Muscle of leg (tissue), 11 donors: Measurements from ENCODE around the gene PAK1. TPM values are rescaled to one million over a fixed set of nuclear protein-coding genes. Genes with fewer than 3 reads are reported as not detected.
A peak's percentile ranks its signal among the peaks of the same experiment; 100 is the strongest.
"Not testable (repeated sequence)": the region's sequence is repeated elsewhere in the genome, so short reads cannot be mapped to it uniquely, and the experiment has no call there.

Experiments
- DNase-seq: peaks from one replicate; pipeline ENCODE4 v3.0.0; 2013
- H3K27ac ChIP-seq: one replicate; pipeline ENCODE4 v1.5.1; 2013; ENCODE audit warnings: mild to moderate bottlenecking, low read length, control low read depth
- H3K27me3 ChIP-seq: one replicate; pipeline ENCODE4 v1.6.1; 2013; ENCODE audit warnings: low read length; ENCODE audit not compliant: control insufficient read depth, insufficient read depth
- H3K36me3 ChIP-seq: one replicate; pipeline ENCODE4 v1.6.1; 2013; ENCODE audit warnings: low read length; ENCODE audit not compliant: control insufficient read depth, insufficient read depth
- H3K4me1 ChIP-seq: one replicate; pipeline ENCODE4 v1.6.1; 2013; ENCODE audit warnings: low read length; ENCODE audit not compliant: control insufficient read depth, insufficient read depth
- H3K4me3 ChIP-seq: one replicate; pipeline ENCODE4 v1.5.1; 2013; ENCODE audit warnings: low read length, control low read depth
- H3K9me3 ChIP-seq: replicated peaks from 2 replicates; pipeline ENCODE4 v1.6.1; 2013; ENCODE audit warnings: low read depth, low read length; ENCODE audit not compliant: control insufficient read depth
- WGBS: methylation state at CpG from one replicate; pipeline ENCODE4 v1.1.5; 2013; ENCODE audit warnings: missing lambda C conversion rate; ENCODE audit not compliant: insufficient coverage; 5-methylcytosine and 5-hydroxymethylcytosine counted together
- polyA plus RNA-seq, 8 donors: library from polyadenylated mRNA; unstranded; fragments of 120-200 nt; gene quantifications; one replicate each; pipeline versions ENCODE4 v1.2.1 to v1.2.3, GENCODE V29; 2013; ENCODE audit warnings: inconsistent platforms in 1 of 8, low replicate concordance in 1 of 8; ENCODE audit not compliant: insufficient read length in 8 of 8, insufficient read depth in 1 of 8
- total RNA-seq: library from RNA; stranded (reverse); fragments of 120-200 nt; gene quantifications from one replicate; pipeline ENCODE4 v1.2.4, GENCODE V29; 2013

Gene PAK1
- total and polyA plus RNA-seq, 9 donors, result 58.7 to 104 (median 74.1) TPM

- H3K36me3 ChIP-seq, result no peaks in the 10 kb centered on the region
- no peak for DNase-seq
- H3K27me3 ChIP-seq, result no peaks in the 10 kb centered on the region
- H3K9me3 ChIP-seq, result no peaks in the 10 kb centered on the region
- H3K4me1 ChIP-seq, result peaks cover 12% of the 10 kb centered on the region
- H3K27ac ChIP-seq, result no peak overlapping the region
- no CpG with 5 or more reads among the region's 1 CpG for WGBS
- no peak overlapping the region for H3K4me3 ChIP-seq
Measured at GRCh38 chr11:77397631-77398030, 76.3 kb downstream of the PAK1 start.

GRCh38 chr11:77396911-77397310 is 77.0 kb downstream of the PAK1 start:
- Histone ChIP-seq H3K27me3 (no peaks in the 10 kb centered on the region), H3K4me3 (no peak overlapping the region), H3K27ac (no peak overlapping the region), H3K36me3 (no peaks in the 10 kb centered on the region), H3K9me3 (no peaks in the 10 kb centered on the region), H3K4me1 (peaks cover 9% of the 10 kb centered on the region)
- DNase-seq, result no peak
- no CpG with 5 or more reads among the region's 2 CpGs for WGBS

GRCh38 chr11:77396305-77396704 is 77.6 kb downstream of the PAK1 start:
- Histone ChIP-seq H3K36me3 (no peaks in the 10 kb centered on the region), H3K4me1 (peaks cover 9% of the 10 kb centered on the region), H3K4me3 (no peak overlapping the region), H3K9me3 (no peaks in the 10 kb centered on the region), H3K27me3 (no peaks in the 10 kb centered on the region), H3K27ac (no peak overlapping the region)
- DNase-seq, result no peak
- no CpG with 5 or more reads among the region's 3 CpGs for WGBS

- Histone ChIP-seq H3K4me1 (peaks cover 4% of the 10 kb centered on the region), H3K27me3 (no peaks in the 10 kb centered on the region), H3K9me3 (no peaks in the 10 kb centered on the region), H3K36me3 (no peaks in the 10 kb centered on the region), H3K27ac (peak overlapping the region; percentile 26), H3K4me3 (no peak overlapping the region)
- DNase-seq, result peak; percentile 43
- WGBS, result 62% methylated on average over 3 of the region's 3 CpGs
Measured at GRCh38 chr11:77395460-77396173, 78.3 kb downstream of the PAK1 start.

- Histone ChIP-seq H3K27ac (no peak overlapping the region), H3K36me3 (no peaks in the 10 kb centered on the region), H3K4me3 (no peak overlapping the region), H3K9me3 (no peaks in the 10 kb centered on the region), H3K27me3 (no peaks in the 10 kb centered on the region), H3K4me1 (peaks cover 2% of the 10 kb centered on the region)
- no peak for DNase-seq
Measured at GRCh38 chr11:77392842-77393241, 81.1 kb downstream of the PAK1 start.

GRCh38 chr11:77387701-77388100 is 86.2 kb downstream of the PAK1 start:
- H3K27ac ChIP-seq, result no peak overlapping the region
- H3K9me3 ChIP-seq, result no peaks in the 10 kb centered on the region
- H3K4me3 ChIP-seq, result no peak overlapping the region
- no peak for DNase-seq
- H3K36me3 ChIP-seq, result peaks cover 2% of the 10 kb centered on the region
- H3K27me3 ChIP-seq, result no peaks in the 10 kb centered on the region
- peaks cover 12% of the 10 kb centered on the region for H3K4me1 ChIP-seq

- Histone ChIP-seq H3K36me3 (peaks cover 2% of the 10 kb centered on the region), H3K27me3 (no peaks in the 10 kb centered on the region), H3K4me1 (peaks cover 18% of the 10 kb centered on the region), H3K4me3 (no peak overlapping the region), H3K27ac (no peak overlapping the region), H3K9me3 (no peaks in the 10 kb centered on the region)
- 17% methylated on average over 1 of the region's 1 CpG for WGBS
- DNase-seq, result peak; percentile 91
Measured at GRCh38 chr11:77386178-77386577, 87.7 kb downstream of the PAK1 start.

GRCh38 chr11:77385255-77385771 is 88.6 kb downstream of the PAK1 start:
- 100% methylated on average over 3 of the region's 8 CpGs for WGBS
- not testable (repeated sequence) for H3K36me3 ChIP-seq, H3K27ac ChIP-seq, H3K4me3 ChIP-seq, H3K9me3 ChIP-seq, DNase-seq, H3K27me3 ChIP-seq
- peaks cover 24% of the 10 kb centered on the region for H3K4me1 ChIP-seq

GRCh38 chr11:77384571-77384970 is 89.3 kb downstream of the PAK1 start:
- no CpG with 5 or more reads among the region's 2 CpGs for WGBS
- H3K27me3 ChIP-seq, result no peaks in the 10 kb centered on the region

GRCh38 chr11:77383349-77383748 is 90.5 kb downstream of the PAK1 start:
- WGBS, result no CpG with 5 or more reads among the region's 7 CpGs
- H3K4me3 ChIP-seq, H3K9me3 ChIP-seq, DNase-seq, H3K27me3 ChIP-seq: not testable (repeated sequence)
- Histone ChIP-seq H3K36me3 (peaks cover 12% of the 10 kb centered on the region), H3K27ac (peak overlapping the region; percentile 43), H3K4me1 (peaks cover 26% of the 10 kb centered on the region)

More at GRCh38 chr11:77384571-77384970, 89.3 kb downstream of the PAK1 start:
- H3K36me3 ChIP-seq, result peaks cover 2% of the 10 kb centered on the region
- no peak for DNase-seq
- H3K9me3 ChIP-seq, result no peaks in the 10 kb centered on the region
- no peak overlapping the region for H3K27ac ChIP-seq
- H3K4me3 ChIP-seq, result no peak overlapping the region
- H3K4me1 ChIP-seq, result peaks cover 26% of the 10 kb centered on the region
